ENCODE measurements around the gene IFITM2.

DNA sequence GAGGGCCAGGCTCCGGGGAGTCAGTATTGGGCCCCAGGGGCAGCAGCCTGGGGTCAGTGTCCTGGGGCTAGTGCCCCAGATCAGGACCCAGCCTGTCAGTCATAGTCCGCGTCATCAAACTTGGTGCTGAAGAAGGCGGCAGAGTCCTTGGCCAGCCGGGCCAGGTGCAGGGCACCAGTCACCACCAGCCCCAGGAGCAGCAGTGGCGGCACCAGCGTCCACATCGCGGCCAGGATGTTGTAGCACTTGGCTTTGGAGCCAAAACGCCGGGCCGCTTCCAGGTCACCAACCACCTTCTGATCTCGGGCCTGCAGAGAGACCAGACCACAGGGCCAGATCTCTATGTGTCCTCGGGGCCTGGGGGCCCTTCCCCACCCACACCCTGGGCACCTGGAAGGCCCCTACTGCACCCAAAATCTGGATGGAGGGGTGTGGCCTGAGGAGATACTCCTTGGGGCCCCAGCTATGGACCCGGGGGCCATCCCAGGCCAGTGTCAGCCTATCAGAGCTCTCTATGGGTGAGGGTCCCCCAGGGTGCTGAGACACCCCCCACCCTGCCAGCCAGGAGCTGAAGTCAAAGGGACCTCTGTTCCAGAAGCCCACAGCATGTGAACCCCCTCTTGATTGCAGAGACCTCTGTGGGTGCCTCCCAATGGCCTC lies 9.1 kb upstream of the IFITM2 start:
- TF ChIP-seq, protein P1, sequence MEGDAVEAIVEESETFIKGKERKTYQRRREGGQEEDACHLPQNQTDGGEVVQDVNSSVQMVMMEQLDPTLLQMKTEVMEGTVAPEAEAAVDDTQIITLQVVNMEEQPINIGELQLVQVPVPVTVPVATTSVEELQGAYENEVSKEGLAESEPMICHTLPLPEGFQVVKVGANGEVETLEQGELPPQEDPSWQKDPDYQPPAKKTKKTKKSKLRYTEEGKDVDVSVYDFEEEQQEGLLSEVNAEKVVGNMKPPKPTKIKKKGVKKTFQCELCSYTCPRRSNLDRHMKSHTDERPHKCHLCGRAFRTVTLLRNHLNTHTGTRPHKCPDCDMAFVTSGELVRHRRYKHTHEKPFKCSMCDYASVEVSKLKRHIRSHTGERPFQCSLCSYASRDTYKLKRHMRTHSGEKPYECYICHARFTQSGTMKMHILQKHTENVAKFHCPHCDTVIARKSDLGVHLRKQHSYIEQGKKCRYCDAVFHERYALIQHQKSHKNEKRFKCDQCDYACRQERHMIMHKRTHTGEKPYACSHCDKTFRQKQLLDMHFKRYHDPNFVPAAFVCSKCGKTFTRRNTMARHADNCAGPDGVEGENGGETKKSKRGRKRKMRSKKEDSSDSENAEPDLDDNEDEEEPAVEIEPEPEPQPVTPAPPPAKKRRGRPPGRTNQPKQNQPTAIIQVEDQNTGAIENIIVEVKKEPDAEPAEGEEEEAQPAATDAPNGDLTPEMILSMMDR (IDR thresholded peaks at IDR 0.05; ENCODE audit: low read depth, low read length): no peak
- TF ChIP-seq MYC (IDR thresholded peaks at IDR 0.05; ENCODE audit: low read depth, low read length) (no peak), POLR2A (IDR thresholded peaks at IDR 0.05; ENCODE audit: extremely low read depth, insufficient read length) (no peak)
